Fibroblast of gingiva (primary cell): ENCODE results near the gene OR2AT4.
"Not testable (repeated sequence)": the region's sequence is repeated elsewhere in the genome, so short reads cannot be mapped to it uniquely, and the experiment has no call there.

Experiments
- DNase-seq: peaks from one replicate; pipeline ENCODE4 v3.0.0-alpha.2; 2011; ENCODE audit warnings: low read depth

OR2AT4 gene

DNA sequence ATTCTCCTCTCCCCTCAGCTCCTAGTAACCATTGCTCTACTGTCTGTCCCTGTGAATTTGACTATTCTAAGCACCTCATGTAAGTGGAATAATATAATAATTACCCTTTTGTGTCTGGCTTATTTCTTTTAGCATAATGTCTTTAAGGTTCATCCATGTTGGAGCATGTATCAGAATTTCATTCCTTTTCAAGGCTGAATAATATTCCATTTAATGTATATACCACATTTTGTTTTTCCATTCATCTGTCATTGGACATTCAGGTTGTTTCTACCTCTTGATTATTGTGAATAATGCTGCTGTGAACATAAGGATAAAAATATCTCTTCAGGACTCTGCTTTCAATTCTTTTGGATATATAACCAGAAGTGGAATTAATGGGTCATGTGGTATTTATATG lies 28.1 kb downstream of the OR2AT4 start:
- no peak for DNase-seq

DNA sequence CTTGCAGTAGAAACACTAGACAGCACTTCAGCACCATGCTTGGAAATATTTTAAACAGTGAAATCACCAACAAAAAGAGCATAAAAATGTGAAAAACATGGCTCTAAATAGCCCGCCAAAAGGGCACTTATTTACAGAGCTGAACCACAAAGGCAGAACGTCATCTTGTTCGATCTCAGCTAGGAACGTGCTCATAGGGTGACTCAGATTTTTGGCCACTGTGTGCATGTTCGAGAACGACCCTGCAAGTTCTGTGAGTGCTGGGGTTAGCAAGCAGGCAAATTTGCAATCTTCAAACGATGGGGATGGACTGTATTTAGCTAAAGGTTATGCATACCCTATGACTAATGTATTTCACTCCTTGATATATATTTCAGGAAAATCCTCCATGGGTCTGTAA lies 30.6 kb downstream of the OR2AT4 start:
- no peak for DNase-seq

DNA sequence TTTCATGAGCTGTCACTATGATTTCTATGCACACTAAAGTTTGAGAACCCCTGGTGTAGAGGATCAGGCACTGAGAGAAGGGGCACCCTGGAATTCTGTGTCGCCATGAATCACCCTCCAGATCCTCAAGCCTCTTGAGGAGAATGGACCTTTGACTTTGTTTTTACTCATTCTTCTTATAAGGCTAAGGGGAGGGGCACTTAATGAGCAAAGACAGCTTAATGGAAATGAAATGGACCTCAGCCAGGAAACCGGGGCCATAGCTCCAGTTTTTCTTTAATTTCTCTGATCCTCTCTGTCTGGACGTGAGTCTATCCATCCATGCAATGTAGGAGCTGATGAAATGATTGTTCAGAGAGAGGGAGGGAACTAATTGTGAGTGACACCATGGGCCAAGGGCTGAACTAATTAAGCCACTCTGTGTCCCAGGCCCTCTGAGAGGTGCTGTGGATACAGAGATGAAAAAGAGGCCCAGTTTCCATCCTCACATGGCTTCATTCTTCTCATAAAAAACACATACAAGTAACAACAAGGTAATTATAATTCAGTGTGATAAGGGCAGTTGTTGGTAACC lies 32.8 kb downstream of the OR2AT4 start:
- no peak for DNase-seq

- no peak for DNase-seq
Measured at GRCh38 chr11:75059299-75059698, 37.4 kb downstream of the OR2AT4 start.

- DNase-seq = peak; percentile 8
Measured at GRCh38 chr11:75056814-75057213, 39.9 kb downstream of the OR2AT4 start.

GRCh38 chr11:75055511-75055910 lies 41.2 kb downstream of the OR2AT4 start:
- no peak for DNase-seq

DNA sequence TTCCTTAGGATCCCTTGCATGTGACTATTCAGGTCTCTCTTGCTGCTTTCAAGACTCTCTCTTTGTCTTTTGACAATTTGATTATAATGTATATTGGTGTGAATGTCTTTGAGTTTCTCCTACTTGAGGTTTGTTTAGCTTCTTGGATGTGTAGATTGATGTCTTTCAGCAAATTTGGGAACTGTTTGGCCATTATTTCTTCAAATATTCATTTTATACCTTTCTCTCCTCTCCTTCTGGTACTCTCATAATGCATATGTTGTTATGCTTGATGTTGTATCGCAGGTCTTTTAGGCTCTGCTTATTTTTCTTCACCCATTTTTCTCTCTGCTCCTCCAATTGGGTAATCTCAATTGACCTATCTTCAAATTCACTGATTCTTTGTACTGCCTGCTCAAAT lies 44.2 kb downstream of the OR2AT4 start:
- no peak for DNase-seq

DNA sequence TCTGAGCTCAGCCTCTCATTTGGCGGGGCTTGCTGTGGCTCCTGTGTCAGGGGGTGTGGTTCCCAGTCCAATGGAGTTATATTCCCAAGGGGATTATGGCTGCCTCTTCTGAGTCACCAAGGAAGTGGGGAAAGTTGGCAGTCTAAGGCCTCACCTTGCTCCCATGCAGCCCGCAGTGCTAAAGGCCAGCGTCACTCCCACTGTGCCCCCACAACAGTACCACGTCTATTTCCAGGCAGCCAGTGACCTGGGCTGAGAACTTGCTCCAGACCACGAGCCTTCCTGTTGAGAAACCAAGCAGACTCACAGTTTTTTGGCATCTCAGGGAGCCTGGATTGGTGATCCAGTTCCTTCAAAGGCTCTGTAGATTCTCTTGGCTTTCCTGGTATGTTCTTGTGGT lies 45.6 kb downstream of the OR2AT4 start:
- no peak for DNase-seq

GRCh38 chr11:75050516-75050915 lies 46.2 kb downstream of the OR2AT4 start:
- no peak for DNase-seq

GRCh38 chr11:75049501-75050266 lies 47.0 kb downstream of the OR2AT4 start:
- not testable (repeated sequence) for DNase-seq

GRCh38 chr11:75047191-75047590 lies 49.5 kb downstream of the OR2AT4 start:
- DNase-seq = no peak

DNA sequence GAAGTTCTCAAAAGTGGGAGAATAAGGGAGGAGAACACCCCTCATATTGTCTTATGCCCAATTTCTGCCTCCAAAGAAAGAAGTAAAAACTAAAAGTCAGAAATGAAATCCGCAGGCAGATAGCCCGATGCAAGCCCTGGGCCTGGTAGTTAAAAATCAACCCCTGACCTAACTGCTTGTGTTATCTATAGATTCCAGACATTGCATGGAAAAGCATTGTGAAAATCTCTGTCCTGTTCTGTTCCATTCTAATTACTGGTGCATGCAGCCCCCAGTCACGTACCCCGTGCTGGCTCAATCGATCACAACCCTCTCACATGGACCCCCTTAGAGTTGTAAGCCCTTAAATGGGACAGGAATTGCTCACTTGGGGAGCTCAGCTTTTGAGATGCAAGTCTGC lies 50.0 kb downstream of the OR2AT4 start:
- DNase-seq = not testable (repeated sequence)

DNA sequence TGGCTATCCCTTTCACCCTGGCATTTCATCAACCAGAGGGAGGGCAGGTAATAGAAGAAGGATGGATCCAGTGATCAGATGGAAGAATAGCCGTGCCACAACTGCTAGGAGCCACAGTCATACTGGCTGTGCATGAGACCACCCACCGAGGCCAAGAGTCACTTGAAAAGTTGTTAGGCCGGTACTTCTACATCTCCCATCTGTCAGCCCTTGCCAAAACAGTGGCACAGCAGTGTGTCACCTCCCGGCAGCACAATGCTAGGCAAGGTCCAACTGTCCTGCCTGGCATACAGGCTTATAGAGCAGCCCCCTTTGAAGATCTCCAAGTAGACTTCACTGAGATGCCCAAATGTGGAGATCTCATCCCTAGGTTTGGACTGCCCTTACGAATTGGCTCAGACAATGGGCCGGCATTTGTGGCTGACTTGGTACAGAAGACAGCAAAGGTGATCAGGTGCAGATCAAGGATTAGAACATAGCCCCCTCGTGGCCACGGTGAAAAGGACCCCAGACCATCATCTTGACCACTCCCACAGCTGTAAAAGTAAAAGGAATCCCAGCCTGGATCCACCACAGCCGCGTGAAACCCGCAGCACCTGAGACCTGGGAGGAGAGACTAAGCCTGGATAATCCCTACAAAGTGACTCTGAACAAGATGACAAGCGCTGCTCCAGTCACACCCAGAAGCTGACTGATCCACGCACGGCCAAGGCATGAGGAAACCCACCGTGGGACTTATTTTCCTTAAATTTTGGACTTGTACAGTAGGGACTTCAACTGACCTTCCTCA lies 52.1 kb downstream of the OR2AT4 start:
- DNase-seq = not testable (repeated sequence)

- DNase-seq = not testable (repeated sequence)
Measured at GRCh38 chr11:75041821-75042220, 54.9 kb downstream of the OR2AT4 start.

- no peak for DNase-seq
Measured at GRCh38 chr11:75041263-75041662, 55.4 kb downstream of the OR2AT4 start.

- no peak for DNase-seq
Measured at GRCh38 chr11:75040167-75040770, 56.4 kb downstream of the OR2AT4 start.

GRCh38 chr11:75035911-75036565 lies 60.6 kb downstream of the OR2AT4 start:
- peak; percentile 52 for DNase-seq

DNA sequence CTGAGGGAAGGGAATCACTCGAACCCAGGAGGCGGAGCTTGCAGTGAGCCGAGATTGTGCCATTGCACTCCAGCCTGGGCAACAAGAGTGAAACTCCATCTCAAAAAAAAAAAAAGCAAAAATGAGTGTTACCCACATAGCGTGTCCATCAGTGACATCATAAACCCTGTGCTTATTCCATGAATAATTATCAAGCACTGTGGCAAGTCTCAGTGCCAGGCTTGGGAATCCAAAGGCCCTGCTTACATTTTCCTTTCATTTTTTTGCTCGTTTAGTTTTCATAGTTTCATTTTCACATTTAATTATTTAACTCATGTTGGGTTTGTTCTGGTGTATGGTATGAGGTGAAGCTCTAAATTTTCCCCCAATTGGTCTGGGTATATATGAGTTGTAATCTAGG lies 61.4 kb downstream of the OR2AT4 start:
- DNase-seq = no peak

- DNase-seq = no peak
Measured at GRCh38 chr11:75033916-75034315, 62.8 kb downstream of the OR2AT4 start.

DNA sequence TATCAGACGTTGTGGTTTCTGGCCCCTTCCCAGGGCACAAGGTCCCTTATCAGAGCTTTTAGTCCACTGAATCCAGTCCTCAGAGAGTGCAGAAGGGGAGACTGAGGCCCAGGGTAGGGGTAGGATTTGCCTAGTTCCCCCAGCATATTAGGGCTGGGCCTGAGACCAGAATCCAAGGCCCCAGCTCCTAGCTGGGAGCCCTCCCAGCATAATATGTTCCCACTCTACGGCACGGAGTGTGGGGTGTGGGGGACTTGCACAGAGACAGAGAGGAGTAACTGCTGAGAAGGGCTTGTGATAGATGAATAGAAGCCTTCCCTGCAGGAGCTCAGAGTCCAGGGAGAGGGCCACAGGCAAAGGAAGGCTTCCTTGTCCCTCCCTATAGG lies 64.1 kb downstream of the OR2AT4 start:
- no peak for DNase-seq

GRCh38 chr11:75031771-75032549 lies 64.7 kb downstream of the OR2AT4 start:
- DNase-seq = peak; percentile 42
